Bronchial epithelial cell (primary cell): ENCODE data around the gene LMF2. TPM values are rescaled to one million over a fixed set of nuclear protein-coding genes. Genes with fewer than 3 reads are reported as not detected.
A peak's percentile ranks its signal among the peaks of the same experiment; 100 is the strongest.
"Not testable (repeated sequence)": the region's sequence is repeated elsewhere in the genome, so short reads cannot be mapped to it uniquely, and the experiment has no call there.

ENCODE experiments used
- DNase-seq: peaks from one replicate; pipeline ENCODE4 v3.0.0-alpha.2; 2010; ENCODE audit warnings: low read depth
- FAIRE-seq: peaks from 2 replicates; lab custom pipeline; 2011; peaks lifted over from hg19 to GRCh38; lab: Jason Lieb, UNC
- H3K27me3 ChIP-seq: 2 replicates; pipeline ENCODE4 v1.5.1; 2011; ENCODE audit warnings: low read length; ENCODE audit not compliant: control insufficient read depth, insufficient read depth
- H3K36me3 ChIP-seq: 2 replicates; pipeline ENCODE4 v1.5.1; 2011; ENCODE audit warnings: low read length; ENCODE audit not compliant: control insufficient read depth, insufficient read depth
- H3K4me3 ChIP-seq: 2 replicates; pipeline ENCODE4 v1.5.1; 2011; ENCODE audit warnings: mild to moderate bottlenecking, low read depth, low read length, control low read depth
- CTCF ChIP-seq: IDR thresholded peaks from 2 replicates; pipeline ENCODE4 v1.5.1; 2011; ENCODE audit warnings: mild to moderate bottlenecking, moderate library complexity, low read length, control low read depth, inconsistent platforms; ENCODE audit not compliant: insufficient read depth, severe bottlenecking
- total RNA-seq: library from RNA; depleted of rRNA; stranded (reverse); fragments of >200 nt; gene quantifications from 2 replicates; pipeline ENCODE4 v1.2.1, GENCODE V29; 2014

The LMF2 gene
- total RNA-seq, 1 donor from 2014 or later = 10.3 TPM

GRCh38 chr22:50545522-50546325 is 38.2 kb upstream of the LMF2 start, which contains the start of gene KLHDC7B:
Gene KLHDC7B (plus strand): TSS chr22:50545899. CDS start chr22:50546244, 345 bp downstream.
- no peaks in the 10 kb centered on the region for H3K36me3 ChIP-seq
- TF ChIP-seq CTCF = peak; percentile 42
- H3K27me3 ChIP-seq = peaks cover 3% of the 10 kb centered on the region
- FAIRE-seq (no peak), DNase-seq (no peak)
- H3K4me3 ChIP-seq = no peak within 1 kb of the TSS

GRCh38 chr22:50544746-50545253 is 37.3 kb upstream of the LMF2 start:
- Histone ChIP-seq H3K4me3 (peak overlapping the region; percentile 17), H3K36me3 (no peaks in the 10 kb centered on the region), H3K27me3 (peaks cover 3% of the 10 kb centered on the region)
- DNase-seq (peak; percentile 82), FAIRE-seq (peak; percentile 64)
- no peak for TF ChIP-seq CTCF

GRCh38 chr22:50544078-50544745 is 36.7 kb upstream of the LMF2 start:
- H3K36me3 ChIP-seq = no peaks in the 10 kb centered on the region
- TF ChIP-seq CTCF = peak; percentile 67
- FAIRE-seq = no peak
- H3K4me3 ChIP-seq = peak overlapping the region; percentile 17
- peak; percentile 51 for DNase-seq
- peaks cover 3% of the 10 kb centered on the region for H3K27me3 ChIP-seq

- DNase-seq = peak; percentile 78
- TF ChIP-seq CTCF = no peak
- peaks cover 1% of the 10 kb centered on the region for H3K27me3 ChIP-seq
- H3K36me3 ChIP-seq = no peaks in the 10 kb centered on the region
- FAIRE-seq = no peak
- no peak overlapping the region for H3K4me3 ChIP-seq
Observed at GRCh38 chr22:50542416-50542927, 35.0 kb upstream of the LMF2 start.

GRCh38 chr22:50541667-50542026 is 34.1 kb upstream of the LMF2 start:
- not testable (repeated sequence) for H3K27me3 ChIP-seq, H3K4me3 ChIP-seq, H3K36me3 ChIP-seq
- DNase-seq = peak; percentile 98
- peak; percentile 99 for FAIRE-seq

- no peak for TF ChIP-seq CTCF
- FAIRE-seq (no peak), DNase-seq (no peak)
Observed at GRCh38 chr22:50540381-50540780, 32.9 kb upstream of the LMF2 start.

More at GRCh38 chr22:50540381-50540780, 32.9 kb upstream of the LMF2 start:
- Histone ChIP-seq H3K36me3 (no peaks in the 10 kb centered on the region), H3K4me3 (no peak overlapping the region), H3K27me3 (no peaks in the 10 kb centered on the region)
